Measurements from ENCODE around the gene RAD51B. TPM values are rescaled to one million over a fixed set of nuclear protein-coding genes. Genes with fewer than 3 reads are reported as not detected.

The RAD51B gene
- total and polyA plus RNA-seq, 8 donors = 10.8 to 18.3 (median 14.1) TPM

GRCh38 chr14:68011406-68012028 is 191.9 kb downstream of the RAD51B start:
- Histone ChIP-seq H3K36me3 (no peaks in the 10 kb centered on the region), H3K27me3 (no peaks in the 10 kb centered on the region), H3K27ac (peak overlapping the region in 1 of 2 donors; percentile 30), H3K4me3 (no peak overlapping the region), H3K9me3 (no peaks in the 10 kb centered on the region), H3K4me1 (no peaks in the 10 kb centered on the region)
- ATAC-seq (no peak), DNase-seq (no peak)
- intact Hi-C loops (cut with DNase I) = no loop called here
- no peak for TF ChIP-seq CTCF (IDR thresholded peaks at IDR 0.05)

- ATAC-seq = no peak
- DNase-seq = no peak
- intact Hi-C loops (cut with DNase I) = no loop called here
- H3K4me1 ChIP-seq = no peaks in the 10 kb centered on the region
- no peaks in the 10 kb centered on the region for H3K36me3 ChIP-seq
- H3K9me3 ChIP-seq = no peaks in the 10 kb centered on the region
- no peak overlapping the region for H3K27ac ChIP-seq
- no peak overlapping the region for H3K4me3 ChIP-seq
- no peaks in the 10 kb centered on the region for H3K27me3 ChIP-seq
- TF ChIP-seq CTCF (IDR thresholded peaks at IDR 0.05) = no peak
Measured at GRCh38 chr14:68012871-68013270, 193.3 kb downstream of the RAD51B start.

- DNase-seq (no peak), ATAC-seq (no peak)
- no peaks in the 10 kb centered on the region for H3K27me3 ChIP-seq
- intact Hi-C loops (cut with DNase I) = no loop called here
- no peak overlapping the region for H3K4me3 ChIP-seq
- H3K27ac ChIP-seq = no peak overlapping the region
- no peaks in the 10 kb centered on the region for H3K4me1 ChIP-seq
- TF ChIP-seq CTCF (IDR thresholded peaks at IDR 0.05) = no peak
- no peaks in the 10 kb centered on the region for H3K36me3 ChIP-seq
- H3K9me3 ChIP-seq = no peaks in the 10 kb centered on the region
Measured at GRCh38 chr14:68013326-68013725, 193.7 kb downstream of the RAD51B start.

- Histone ChIP-seq H3K27me3 (no peaks in the 10 kb centered on the region), H3K27ac (no peak overlapping the region), H3K9me3 (no peaks in the 10 kb centered on the region), H3K4me1 (no peaks in the 10 kb centered on the region), H3K36me3 (no peaks in the 10 kb centered on the region), H3K4me3 (no peak overlapping the region)
- ATAC-seq (no peak), DNase-seq (no peak)
- no peak for TF ChIP-seq CTCF (IDR thresholded peaks at IDR 0.05)
- intact Hi-C loops (cut with DNase I) = no loop called here
Measured at GRCh38 chr14:68014771-68015170, 195.2 kb downstream of the RAD51B start.

- H3K27ac ChIP-seq = no peak overlapping the region
- ATAC-seq = no peak
- H3K36me3 ChIP-seq = no peaks in the 10 kb centered on the region
- H3K9me3 ChIP-seq = no peaks in the 10 kb centered on the region
- DNase-seq = no peak
- H3K4me3 ChIP-seq = no peak overlapping the region
- H3K4me1 ChIP-seq = no peaks in the 10 kb centered on the region
- H3K27me3 ChIP-seq = no peaks in the 10 kb centered on the region
- intact Hi-C loops (cut with DNase I) = no loop called here
- TF ChIP-seq CTCF (IDR thresholded peaks at IDR 0.05) = no peak
Measured at GRCh38 chr14:68015356-68016254, 196.0 kb downstream of the RAD51B start.

Data from left lung (tissue), 10 donors.